CD4-positive, alpha-beta T cell treated with Interleukin-6 for 4 hours (primary cell): ENCODE results near the gene MCUR1.
"Not testable (repeated sequence)": the region's sequence is repeated elsewhere in the genome, so short reads cannot be mapped to it uniquely, and the experiment has no call there.

Experiments
- DNase-seq: peaks from one replicate; pipeline ENCODE4 v3.0.0-alpha.2; 2020; ENCODE audit warnings: mixed read lengths

Gene MCUR1

DNA sequence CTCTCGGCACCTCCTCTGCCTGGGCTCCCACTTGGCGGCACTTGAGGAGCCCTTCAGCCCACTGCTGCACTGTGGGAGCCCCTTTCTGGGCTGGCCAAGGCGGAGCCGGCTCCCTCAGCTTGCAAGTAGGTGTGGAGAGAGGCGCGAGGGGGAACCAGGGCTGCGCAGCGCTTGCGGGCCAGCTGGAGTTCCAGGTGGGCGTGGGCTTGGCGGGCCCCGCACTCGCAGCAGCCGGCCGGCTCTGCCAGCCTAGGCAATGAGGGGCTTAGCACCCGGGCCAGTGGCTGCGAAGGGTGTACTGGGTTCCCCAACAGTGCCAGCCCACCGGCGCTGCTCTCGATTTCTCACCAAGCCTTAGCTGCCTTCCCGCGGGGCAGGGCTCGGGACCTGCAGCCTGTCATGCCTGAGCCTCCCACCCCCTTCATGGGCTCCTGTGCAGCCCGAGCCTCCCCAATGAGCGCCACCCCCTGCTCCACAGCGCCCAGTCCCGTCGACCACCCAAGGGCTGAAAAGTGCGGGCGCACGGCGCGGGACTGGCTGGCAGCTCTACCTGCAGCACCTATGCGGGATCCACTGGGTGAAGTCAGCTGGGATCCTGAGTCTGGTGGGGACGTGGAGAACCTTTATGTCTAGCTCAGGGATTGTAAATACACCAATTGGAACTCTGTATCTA is 41.9 kb downstream of the MCUR1 start:
- DNase-seq = not testable (repeated sequence)

GRCh38 chr6:13769655-13770053 is 44.7 kb downstream of the MCUR1 start:
- no peak for DNase-seq

- no peak for DNase-seq
Observed at GRCh38 chr6:13769034-13769654, 45.2 kb downstream of the MCUR1 start.

GRCh38 chr6:13767121-13767808 is 47.1 kb downstream of the MCUR1 start:
- DNase-seq = peak; percentile 65

DNA sequence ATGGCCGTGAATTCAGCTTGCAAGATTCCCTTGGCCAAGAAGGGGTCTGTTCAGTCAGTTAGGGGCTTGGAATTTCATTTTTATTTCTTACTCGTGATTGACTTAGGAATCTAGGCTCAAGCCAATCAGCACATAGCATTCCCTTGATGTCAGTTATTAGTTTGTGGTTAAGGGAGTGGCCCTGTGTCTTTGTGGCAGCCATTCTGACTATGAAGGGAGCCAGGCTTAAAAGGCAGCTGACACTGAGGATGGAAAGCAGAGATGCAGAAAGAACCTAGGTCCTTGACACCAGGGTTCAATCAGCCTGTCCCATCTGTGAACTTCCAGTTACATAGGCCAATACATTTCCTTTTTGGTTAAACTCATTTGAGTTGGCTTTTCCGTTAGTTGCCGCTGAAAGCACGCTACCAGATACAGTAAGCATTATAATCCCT is 48.1 kb downstream of the MCUR1 start:
- no peak for DNase-seq

DNA sequence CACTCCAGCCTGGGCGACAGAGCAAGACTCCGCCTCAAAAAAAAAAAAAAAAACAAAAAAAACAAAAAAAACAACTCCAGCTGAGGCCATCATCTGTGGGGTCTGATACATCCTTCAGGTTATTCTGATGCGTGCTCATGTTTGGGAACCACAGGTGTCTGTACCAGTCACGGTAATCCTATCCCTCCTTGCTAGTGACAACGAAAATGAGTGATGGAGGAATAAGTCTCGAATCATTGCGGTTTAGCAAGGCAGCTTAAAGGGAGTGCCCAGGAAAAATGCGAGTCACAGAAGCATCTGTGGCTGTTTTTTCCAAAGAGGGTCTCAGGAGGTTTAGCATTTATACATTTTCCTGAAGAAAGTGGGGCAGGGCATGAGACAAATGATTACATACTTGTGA is 48.8 kb downstream of the MCUR1 start:
- DNase-seq = no peak

- no peak for DNase-seq
Observed at GRCh38 chr6:13764996-13765395, 49.4 kb downstream of the MCUR1 start.

DNA sequence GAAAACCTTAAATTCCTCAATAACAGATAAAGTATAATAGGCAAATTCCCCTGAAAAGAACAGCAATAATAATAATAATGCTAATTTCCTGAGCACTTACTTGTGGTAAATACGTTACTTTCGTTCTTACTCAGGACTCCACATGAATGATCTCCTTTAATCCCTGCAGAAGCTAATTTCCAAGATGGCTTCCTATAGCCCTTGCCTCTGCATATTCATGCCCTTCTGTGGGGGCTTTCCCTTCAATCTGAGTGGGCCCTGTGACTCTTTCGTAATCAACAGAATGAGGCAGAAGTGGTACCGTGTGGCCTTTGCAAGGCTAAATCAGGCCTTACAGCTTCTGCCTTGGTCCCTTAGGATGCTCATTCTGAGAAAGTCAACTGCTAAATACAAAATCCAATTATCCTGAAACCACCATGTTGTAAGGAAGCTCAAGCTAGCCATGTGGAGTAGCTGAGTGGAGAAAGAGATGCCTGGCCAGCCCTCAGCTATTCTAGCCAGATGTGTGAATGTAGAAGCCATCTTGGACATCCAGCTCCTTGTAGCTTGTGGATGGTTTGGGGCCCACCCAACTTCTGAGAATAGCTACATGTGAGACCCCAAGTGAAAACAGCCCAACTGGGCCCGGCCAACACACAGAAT is 50.5 kb downstream of the MCUR1 start:
- DNase-seq = no peak

DNA sequence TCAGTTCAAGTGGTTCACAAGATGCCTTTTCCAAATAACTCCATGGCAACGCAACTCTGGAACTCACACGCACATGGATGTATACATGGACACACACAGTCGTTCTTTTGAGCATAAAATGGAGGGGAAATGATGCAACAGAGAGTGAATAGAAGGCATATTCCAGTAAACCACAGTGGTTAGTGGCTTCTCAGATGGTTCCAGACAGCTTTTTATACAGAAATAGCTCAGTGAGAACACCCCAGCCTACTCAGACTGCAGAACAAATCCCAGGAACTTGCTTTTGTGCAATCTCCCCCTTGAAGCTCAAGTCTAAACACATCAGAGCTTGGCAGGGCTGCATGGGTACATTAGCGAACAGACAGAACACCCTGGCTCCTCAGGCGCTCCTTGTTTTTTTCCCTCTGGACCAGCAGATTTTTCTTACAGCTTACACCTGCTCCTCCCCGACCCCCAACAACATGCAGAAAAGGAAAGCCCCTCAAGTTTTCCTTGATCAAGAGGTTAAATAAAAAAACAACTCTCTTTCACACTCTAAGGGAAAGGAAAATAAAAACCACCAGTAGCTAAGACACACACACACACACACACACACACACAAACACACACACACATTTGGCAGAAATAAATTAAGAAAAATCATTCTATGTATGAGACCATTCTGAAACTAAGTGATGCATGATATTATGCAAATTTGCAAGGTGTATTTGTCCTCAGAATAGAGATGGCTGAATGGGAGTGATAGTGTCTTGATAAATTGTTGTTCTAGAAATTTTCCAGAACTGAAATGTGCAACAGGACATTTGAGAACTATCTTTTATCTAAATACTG is 51.5 kb downstream of the MCUR1 start:
- no peak for DNase-seq

GRCh38 chr6:13761361-13762036 is 52.9 kb downstream of the MCUR1 start:
- DNase-seq = no peak

DNA sequence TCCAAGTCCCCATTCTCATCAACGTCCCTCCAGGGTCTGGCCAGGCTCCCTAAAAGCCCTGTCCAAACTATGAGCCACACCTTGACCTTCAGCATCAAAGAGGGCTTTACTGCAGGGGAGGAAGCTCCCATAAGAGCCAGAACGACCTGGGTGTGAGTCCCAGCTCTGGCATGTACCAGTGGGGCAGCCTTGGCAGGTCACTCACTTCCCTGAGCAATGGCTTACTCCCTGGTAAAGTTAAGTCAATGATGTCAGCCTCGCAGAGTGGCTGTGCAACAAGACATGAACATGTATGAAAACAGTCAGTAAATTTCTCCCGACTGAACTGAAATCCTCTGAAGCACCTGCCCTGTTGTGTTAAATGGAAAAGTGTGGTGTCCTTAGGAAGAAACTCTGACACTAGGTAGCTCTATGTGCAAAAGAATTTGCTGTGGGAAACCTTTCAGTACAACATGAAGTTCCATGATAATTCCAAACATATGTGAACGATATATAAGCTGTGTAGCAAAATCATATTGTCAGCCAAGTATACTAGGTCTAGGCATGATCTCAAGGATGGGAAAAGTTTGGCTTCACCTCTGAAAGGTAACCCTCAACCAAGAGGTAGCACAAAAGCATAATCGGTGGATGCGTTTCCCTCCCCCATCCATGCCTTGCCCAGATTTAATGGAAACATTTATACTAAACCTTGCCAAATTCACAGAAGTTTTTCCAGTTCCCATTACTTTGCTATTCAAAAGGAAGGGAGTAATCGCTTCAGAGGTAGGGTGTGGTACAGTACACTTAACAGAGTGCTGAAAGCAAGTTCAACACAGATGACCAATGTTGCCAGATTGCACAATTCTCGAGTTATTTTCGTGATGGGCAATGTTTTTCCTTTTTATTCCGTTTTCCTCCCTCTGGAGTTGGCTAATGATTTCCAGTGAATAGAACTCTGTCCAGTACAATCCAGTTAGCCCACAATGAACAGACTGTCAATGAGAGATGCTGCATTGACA is 53.8 kb downstream of the MCUR1 start:
- DNase-seq = no peak

DNA sequence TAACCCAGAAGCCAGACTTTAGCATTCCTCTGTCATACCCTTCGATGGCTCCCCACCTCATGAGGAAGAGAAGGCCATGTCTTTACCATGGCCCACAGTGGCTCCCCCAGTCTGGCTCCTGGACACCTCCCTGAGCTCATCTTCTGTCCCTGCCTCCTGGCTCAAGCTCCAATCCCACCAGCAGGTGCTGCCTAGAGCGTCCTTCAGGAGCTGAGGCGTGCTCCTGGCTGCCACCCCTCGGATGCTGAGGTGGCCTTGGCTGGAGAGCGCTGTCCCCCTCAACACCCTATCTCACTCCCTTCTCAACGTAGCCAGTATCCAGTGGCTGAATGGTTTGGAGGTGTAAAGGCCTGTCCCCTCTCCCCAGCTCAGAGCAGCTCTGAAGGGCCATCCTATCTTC is 55.3 kb downstream of the MCUR1 start:
- DNase-seq = no peak

DNA sequence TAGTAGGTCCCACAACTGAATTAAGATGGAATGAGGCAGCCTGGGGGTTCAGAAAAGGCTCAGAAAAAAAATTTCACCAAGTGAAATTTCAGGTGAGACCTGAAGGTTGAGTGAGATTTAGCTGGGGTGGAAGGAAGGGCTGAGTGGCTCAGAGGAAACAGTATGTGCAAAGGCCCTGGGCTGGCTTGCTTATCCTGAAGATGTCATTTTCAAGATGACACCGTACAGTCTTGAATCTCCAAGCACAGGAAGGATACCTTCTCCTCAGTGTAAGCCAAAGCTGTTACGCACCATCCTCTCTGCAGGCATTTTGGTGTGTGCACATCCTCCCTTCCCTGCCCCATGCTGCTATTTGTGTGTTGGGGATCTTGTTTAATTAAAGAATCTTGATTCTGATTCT is 59.7 kb downstream of the MCUR1 start:
- no peak for DNase-seq

DNA sequence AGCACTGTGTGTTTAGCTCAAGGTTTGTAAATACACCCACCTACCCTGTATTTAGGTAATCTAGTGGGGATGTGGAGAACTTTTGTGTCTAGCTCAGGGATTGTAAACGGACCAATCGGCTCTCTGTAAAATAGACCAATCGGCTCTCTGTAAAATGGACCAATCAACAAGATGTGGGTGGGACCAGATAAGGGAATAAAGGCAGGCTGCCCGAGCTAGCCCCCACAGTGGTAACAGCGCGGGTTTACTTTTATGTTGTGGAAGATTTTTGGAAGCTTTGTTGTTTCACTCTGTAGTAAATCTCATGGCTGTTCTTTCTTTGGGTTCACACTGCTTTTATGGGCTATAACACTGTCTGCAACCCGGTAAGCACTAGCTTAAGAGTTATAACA is 70.6 kb downstream of the MCUR1 start:
- no peak for DNase-seq

DNA sequence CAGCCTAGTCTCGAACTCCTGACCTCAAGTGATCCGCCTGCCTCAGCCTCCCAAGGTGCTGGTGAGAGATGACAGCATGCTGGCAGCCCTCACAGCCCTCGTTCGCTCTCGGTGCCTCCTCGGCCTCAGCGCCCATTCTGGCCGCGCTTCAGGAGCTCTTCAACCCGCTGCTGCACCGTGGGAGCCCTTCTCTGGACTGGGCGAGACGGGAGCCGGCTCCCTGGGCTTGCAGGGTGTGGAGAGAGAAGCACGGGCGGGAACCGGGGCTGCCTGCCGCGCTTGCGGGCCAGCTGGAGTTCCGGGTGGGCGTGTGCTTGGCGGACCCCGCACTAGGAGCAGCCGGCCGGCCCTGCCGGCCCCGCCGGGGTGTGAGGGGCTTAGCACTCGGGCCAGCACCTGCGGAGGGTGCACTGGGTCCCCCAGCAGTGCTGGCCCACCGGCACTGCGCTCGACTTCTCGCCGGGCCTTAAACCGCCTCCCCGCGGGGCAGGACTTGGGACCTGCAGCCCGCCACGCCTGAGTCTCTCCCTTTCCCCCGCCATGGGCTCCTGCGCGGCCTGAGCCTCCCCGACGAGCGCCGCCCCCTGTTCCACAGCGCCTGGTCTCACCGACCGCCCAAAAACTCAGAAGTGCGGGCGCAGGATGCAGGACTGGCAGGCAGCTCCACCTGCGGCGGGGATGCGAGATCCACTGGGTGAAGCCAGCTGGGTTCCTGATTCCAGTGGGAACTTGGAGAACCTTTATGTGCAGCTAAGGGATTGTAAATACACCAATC is 71.2 kb downstream of the MCUR1 start:
- no peak for DNase-seq

DNA sequence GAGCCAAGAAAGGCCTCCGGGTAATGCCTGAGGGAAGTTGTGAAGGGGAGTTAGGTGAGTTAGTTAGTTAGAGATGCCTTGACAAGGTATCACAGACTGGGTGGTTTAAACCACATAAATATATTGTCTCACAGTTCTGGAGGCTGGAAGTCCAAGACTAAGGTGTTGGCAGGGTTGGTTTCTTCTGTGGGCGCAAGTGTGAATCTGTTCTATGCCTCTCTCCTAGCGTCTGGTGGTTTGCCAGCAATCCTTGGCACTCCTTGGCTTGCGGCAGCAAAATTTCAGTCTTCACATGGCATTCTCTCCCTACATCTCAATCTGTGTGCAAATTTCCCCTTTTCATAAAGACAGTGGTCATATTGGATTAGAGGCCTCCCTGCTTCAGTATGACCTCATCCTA is 73.0 kb downstream of the MCUR1 start:
- no peak for DNase-seq
